GM18519 (cell line): ENCODE measurements around the gene GNG7.
"Not testable (repeated sequence)": the region's sequence is repeated elsewhere in the genome, so short reads cannot be mapped to it uniquely, and the experiment has no call there.

Source experiments
- ATAC-seq: cut with Tn5 transposase; IDR thresholded peaks from one replicate; pipeline ENCODE4 v1.9.1; 2021; ENCODE audit warnings: mild to moderate bottlenecking, moderate library complexity; ENCODE audit not compliant: unreplicated experiment, low FRiP score

The GNG7 gene

DNA sequence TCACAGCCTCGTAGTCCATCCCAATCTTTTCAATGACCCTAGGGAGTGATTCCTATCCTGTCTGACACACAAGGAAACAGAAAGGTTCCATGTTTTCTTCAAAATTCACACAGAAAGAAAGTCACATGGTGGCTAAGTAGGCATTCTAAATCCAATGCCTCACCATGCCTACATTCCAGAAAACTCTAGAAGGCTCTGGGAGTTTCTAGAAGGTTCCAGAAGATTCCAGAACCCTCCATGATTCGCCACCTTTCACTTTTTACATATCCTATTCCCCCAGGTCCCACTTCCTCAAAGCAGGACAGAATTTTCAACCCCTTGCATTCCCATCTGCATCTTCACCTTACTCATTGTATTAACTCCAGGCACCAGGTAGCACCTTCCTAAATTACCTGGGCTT is 23.1 kb downstream of the GNG7 start:
- ATAC-seq: no peak

DNA sequence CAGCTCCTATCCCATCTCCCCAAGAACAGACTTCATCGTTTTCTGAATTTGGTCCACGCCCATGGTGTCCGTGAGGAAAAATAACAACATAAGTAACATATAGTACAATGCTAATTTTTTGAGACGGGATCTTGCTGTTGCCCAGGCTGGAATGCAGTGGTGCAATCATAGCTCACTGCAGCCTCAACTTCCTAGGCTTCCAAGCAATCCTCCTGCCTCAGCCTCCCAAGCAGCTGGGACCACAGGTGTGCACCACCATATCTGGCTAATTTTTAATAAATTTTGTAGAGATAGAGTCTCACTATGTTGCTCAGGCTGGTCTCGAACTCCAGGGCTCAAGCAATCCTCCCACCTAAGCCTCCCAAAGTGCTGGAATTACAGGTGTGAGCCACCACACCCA is 23.5 kb downstream of the GNG7 start:
- not testable (repeated sequence) for ATAC-seq

- no peak for ATAC-seq
Measured at GRCh38 chr19:2678044-2678671, 24.3 kb downstream of the GNG7 start.

GRCh38 chr19:2676823-2677222 is 25.7 kb downstream of the GNG7 start:
- ATAC-seq: no peak

GRCh38 chr19:2675892-2676291 is 26.6 kb downstream of the GNG7 start:
- no peak for ATAC-seq

GRCh38 chr19:2670217-2670616 is 32.3 kb downstream of the GNG7 start:
- no peak for ATAC-seq

DNA sequence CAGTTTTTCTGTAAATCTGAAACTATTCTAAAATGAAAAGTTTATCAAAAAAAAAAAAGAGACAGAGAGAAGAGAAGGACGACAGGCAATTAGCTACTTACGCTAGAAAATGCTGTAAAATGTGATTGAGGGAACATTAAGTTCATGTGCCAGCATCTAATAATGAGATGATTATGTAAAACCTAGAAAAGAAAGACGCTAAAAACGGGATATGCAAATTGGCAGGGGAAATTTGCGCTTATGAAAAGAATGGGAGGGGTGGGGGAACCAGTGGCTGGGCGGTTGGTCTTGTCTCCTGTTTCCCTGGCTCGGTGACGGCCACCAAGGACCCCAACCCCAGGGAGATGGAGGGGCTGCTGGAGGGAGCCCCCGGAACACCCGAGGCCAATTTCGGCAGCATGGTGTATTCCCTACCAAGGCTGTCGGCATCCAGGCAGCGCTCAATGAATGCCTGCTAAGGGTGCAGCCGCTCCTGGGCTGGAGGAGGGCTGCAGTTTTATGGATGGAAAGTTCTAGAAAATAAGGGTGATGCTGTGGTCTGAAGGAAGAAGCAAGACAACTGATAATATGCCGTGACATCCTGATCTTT is 34.2 kb downstream of the GNG7 start:
- ATAC-seq: no peak

GRCh38 chr19:2667349-2667748 is 35.1 kb downstream of the GNG7 start:
- not testable (repeated sequence) for ATAC-seq

- no peak for ATAC-seq
Measured at GRCh38 chr19:2666344-2666994, 36.0 kb downstream of the GNG7 start.

GRCh38 chr19:2665103-2665502 is 37.4 kb downstream of the GNG7 start:
- ATAC-seq: no peak

DNA sequence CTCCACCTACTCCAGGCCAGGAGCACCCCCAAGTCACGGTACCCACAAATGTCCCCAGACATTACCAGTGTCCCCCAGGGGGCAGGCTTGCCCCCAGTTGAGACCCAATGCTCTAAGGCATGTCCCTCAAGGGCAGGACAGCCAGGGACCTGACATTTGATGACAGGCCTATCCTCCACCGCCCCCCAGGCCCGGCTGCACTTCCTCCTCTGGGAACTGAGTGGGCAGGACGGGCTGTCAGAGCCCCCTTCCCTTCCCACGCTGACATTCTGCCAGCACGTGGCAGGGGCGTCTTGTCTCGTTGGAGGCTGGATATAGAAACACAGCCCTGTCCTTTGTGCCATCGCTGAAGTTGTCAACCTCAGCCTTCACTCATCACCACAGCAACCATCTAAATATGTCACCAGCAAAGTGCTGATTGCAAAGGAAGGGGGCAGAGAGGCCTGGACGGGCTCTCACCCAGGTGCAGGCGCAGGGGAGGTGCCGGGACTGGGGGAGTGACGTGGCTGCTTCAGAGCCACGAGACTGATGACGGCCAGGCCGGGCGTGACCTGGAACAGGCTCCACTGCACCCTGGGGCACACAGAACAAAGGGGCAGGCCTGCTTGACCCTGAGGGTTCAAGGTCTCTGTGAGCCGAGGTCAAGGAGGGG is 38.4 kb downstream of the GNG7 start:
- ATAC-seq: no peak

DNA sequence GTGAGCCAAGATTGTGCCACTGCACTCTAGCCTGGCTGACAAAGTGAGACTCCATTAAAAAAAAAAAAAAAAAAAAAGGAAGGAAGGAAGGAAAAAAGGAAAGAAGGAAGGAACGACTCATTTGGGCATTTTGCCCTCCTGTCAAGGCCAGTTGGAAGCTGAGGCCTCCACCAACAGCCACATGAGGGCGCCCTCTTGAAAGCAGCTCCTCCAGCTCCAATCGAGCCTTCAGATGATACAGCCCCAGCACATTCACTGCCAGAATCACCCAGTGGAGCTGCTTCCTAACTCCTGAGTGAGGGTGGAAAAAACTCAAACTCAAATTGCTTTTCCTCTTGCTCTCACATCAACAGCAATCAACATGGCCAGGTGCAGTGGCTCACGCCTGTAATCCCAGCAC is 40.9 kb downstream of the GNG7 start:
- ATAC-seq: no peak

DNA sequence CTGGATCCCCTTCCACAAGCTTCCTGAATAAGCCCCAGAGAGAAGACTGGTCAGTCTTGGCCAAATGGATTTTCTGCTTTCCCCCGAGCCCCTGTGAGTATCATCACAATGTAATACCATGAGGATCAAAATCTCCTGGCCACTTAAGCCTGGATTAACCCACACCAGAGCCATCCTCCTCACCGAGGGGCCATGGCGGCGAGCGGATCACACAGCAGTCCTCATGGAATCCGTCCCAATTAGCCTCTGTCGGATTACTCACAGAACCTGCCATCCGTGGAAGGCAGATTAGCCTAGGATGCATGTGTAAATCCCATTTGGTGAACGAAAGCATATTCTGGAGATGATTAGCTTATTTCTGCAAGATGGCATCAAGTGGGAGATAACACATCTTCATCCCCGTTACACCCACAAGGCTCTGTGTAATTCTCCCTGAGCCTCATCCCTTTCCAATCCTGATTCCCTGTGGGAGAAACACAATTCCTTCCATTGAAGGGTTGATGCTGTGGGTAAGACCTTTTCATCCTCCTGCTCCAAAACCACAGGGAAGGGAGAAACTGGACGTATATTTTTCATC is 42.5 kb downstream of the GNG7 start:
- no peak for ATAC-seq

- ATAC-seq: no peak
Measured at GRCh38 chr19:2656533-2656932, 46.0 kb downstream of the GNG7 start.

GRCh38 chr19:2653710-2654707 is 48.5 kb downstream of the GNG7 start:
- no peak for ATAC-seq

DNA sequence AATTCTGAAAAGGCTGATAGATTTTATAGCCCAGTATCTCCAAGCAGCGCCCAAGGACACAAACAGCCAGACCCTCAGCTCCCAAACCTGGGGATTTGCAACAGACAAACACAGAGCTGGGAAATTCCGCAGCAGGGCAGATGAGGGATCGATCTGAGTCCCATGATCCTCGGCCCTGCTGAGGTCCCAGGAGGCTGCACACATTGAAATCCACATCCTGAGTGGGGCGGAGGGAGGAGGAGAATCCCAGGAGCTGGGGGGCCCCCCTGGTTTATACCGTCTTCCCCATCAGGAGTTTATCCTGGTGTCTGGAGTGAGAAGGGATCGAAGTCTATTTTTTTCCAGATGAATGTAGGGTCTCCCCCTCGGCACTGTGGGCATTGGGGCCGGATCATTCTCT is 49.3 kb downstream of the GNG7 start:
- ATAC-seq: no peak

DNA sequence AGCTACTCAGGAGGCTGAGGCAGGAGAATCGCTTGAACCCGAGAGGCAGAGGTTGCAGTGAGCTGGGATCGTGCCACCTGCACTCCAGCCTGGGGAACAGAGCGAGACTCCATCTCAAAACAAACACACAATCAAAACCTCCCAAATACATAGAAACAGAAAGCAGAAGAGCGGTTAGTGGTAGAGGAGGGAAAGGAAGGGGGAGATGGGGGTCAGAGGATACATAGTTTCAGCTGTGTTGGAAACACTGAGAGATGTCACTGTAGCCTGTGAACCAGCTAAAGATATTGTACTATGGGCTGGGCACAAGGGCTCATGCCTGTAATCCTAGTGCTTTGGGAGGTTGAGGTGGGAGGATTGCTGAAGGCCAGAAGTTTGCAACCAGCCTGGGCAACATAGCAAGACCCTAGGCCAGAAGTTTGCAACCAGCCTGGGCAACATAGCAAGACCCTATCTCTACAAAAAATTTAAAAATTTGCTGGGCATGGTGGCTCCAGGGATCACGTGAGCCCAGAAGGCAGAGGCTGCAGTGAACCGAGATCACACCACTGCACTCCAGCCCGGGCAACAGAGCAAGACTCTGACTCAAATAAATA is 49.9 kb downstream of the GNG7 start:
- no peak for ATAC-seq

DNA sequence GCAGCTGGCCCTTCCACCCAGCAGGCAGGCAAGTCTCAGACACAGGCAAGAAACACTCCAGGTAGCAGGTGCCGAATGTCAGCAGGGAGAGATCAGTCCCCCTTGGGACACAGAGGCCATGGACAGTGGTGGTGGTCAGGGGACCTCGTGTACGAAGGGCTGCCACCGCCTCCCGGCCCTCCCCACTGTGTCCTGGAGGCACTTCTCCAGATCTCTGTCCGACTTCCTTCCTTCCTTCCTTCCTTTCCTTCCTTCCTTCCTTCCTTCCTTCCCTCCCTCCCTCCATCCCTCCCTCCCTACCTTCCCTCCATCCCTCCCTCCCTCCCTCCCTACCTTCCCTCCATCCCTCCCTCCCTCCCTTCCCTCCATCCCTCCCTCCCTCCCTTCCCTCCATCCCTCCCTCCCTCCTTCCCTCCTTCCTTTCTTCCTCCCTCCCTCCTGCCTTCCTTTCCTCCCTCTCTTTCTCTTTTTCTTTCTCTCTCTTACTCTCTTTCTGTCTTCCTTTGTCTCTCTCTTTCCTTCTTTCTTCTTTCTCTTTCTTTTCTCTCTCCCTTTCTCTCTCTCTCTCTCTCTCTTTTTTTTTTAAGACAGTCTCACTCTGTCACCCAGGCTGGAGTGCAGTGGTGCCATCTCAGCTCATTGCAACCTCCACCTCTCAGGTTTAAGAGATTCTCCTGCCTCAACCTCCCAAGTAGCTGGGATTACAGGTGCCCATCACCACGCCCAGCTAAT is 51.3 kb downstream of the GNG7 start:
- not testable (repeated sequence) for ATAC-seq

DNA sequence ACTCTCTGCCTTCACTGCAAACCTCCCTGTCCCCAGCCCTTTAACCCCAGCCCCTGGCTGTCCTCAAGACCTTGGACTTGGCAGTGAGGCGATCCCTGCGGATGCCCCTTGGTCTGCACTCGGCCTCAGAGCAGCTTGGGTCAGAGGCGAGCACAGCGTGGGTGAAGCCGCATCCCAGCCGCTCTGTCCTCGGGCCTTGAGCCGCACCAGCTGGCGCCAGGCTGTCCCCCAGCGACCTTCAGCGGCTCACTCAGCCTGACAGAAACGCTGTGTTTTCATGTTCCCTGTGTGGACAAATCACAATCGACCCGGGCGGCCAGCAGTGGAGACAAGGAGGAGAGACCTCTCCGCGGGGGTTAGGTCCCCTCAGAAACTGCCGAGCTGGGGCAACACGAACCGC is 52.0 kb downstream of the GNG7 start:
- ATAC-seq: no peak
